ENCODE measurements around the gene C11orf16.

C11orf16 gene

DNA sequence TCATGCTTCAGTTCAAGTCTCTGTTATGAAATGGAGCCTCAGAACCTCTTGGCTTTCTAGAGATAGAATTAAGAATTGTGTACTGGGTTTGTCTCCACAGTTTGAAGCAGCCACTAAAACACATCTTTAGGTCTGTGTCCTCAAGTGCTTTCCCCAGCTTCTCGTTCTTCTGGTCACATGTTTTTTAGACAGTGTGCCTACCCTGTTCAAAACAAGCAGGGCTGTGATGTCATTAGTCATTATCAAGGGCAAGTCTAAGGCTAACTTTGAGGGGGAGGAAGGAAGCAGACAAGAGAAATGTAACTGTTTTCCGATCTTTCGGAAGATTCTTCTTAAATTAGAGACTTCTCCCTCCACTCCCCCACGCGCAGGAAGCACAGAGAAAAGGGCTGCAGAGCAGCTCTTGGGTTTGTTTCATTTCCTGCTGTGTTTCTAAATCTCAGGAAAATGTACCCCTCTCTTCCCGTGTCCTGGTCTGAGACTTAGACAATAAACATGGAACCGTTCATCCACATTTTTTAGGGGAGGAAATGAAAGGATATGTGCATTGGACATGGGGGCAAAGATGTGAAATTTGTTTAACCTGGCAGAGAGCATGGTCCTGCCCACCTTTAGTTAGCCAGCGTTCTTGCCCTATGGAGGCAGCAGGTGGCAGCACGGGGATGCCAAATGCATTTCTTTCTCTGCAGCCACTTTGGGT, 18.6 kb downstream of the C11orf16 start (continued):
- TF ChIP-seq ZNF777 (tag by site-specific recombination; IDR thresholded peaks at IDR 0.05; ENCODE audit: borderline replicate concordance): no peak
- no peak for TF ChIP-seq ZNF785 (tag by site-specific recombination; IDR thresholded peaks at IDR 0.05)
- TF ChIP-seq OSR2 (tag by site-specific recombination; IDR thresholded peaks at IDR 0.05): no peak
- TF ChIP-seq ZNF596 (tag by site-specific recombination; IDR thresholded peaks at IDR 0.05): no peak
- no peak for TF ChIP-seq ZNF211 (tag by site-specific recombination; IDR thresholded peaks at IDR 0.05; ENCODE audit: low read depth)
- TF ChIP-seq ZBTB1 (tag by site-specific recombination; IDR thresholded peaks at IDR 0.05): no peak
- TF ChIP-seq, protein P1, sequence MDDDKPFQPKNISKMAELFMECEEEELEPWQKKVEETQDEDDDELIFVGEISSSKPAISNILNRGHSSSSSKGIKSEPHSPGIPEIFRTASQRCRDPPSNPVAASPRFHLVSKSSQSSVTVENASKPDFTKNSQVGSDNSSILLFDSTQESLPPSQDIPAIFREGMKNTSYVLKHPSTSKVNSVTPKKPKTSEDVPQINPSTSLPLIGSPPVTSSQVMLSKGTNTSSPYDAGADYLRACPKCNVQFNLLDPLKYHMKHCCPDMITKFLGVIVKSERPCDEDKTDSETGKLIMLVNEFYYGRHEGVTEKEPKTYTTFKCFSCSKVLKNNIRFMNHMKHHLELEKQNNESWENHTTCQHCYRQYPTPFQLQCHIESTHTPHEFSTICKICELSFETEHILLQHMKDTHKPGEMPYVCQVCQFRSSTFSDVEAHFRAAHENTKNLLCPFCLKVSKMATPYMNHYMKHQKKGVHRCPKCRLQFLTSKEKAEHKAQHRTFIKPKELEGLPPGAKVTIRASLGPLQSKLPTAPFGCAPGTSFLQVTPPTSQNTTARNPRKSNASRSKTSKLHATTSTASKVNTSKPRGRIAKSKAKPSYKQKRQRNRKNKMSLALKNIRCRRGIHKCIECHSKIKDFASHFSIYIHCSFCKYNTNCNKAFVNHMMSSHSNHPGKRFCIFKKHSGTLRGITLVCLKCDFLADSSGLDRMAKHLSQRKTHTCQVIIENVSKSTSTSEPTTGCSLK (tag by site-specific recombination; IDR thresholded peaks at IDR 0.05): no peak
- no peak for TF ChIP-seq FEZF1 (tag by site-specific recombination; IDR thresholded peaks at IDR 0.05)
- TF ChIP-seq KLF16 (tag by site-specific recombination; IDR thresholded peaks at IDR 0.05): no peak
- no peak for TF ChIP-seq ZNF169 (tag by site-specific recombination; IDR thresholded peaks at IDR 0.05)
- no peak for TF ChIP-seq MEIS1 (CRISPR knock-in tag; IDR thresholded peaks at IDR 0.05; ENCODE audit: borderline replicate concordance)
- TF ChIP-seq, protein P2, sequence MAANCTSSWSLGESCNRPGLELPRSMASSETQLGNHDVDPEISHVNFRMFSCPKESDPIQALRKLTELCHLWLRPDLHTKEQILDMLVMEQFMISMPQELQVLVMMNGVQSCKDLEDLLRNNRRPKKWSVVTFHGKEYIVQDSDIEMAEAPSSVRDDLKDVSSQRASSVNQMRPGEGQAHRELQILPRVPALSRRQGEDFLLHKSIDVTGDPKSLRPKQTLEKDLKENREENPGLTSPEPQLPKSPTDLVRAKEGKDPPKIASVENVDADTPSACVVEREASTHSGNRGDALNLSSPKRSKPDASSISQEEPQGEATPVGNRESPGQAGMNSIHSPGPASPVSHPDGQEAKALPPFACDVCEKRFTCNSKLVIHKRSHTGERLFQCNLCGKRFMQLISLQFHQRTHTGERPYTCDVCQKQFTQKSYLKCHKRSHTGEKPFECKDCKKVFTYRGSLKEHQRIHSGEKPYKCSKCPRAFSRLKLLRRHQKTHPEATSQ (tag by site-specific recombination; IDR thresholded peaks at IDR 0.05): no peak
- no peak for TF ChIP-seq BCL11A (tag by site-specific recombination; IDR thresholded peaks at IDR 0.05; ENCODE audit: low read depth)
- no peak for TF ChIP-seq ZSCAN23 (tag by site-specific recombination; IDR thresholded peaks at IDR 0.05)
- no peak for TF ChIP-seq ZNF521 (tag by site-specific recombination; IDR thresholded peaks at IDR 0.05)
- no peak for TF ChIP-seq ZNF37A (tag by site-specific recombination; IDR thresholded peaks at IDR 0.05)
- no peak for TF ChIP-seq ZNF585B (tag by site-specific recombination; IDR thresholded peaks at IDR 0.05)
- TF ChIP-seq SETDB1 (IDR thresholded peaks at IDR 0.05; ENCODE audit: insufficient read length, low read length): no peak
- TF ChIP-seq ZFP41 (tag by site-specific recombination; IDR thresholded peaks at IDR 0.05; ENCODE audit: borderline replicate concordance): no peak
- no peak for TF ChIP-seq ZNF302 (tag by site-specific recombination; IDR thresholded peaks at IDR 0.05; ENCODE audit: low read depth)
- no peak for TF ChIP-seq SP7 (tag by site-specific recombination; IDR thresholded peaks at IDR 0.05)
- TF ChIP-seq, protein P3, sequence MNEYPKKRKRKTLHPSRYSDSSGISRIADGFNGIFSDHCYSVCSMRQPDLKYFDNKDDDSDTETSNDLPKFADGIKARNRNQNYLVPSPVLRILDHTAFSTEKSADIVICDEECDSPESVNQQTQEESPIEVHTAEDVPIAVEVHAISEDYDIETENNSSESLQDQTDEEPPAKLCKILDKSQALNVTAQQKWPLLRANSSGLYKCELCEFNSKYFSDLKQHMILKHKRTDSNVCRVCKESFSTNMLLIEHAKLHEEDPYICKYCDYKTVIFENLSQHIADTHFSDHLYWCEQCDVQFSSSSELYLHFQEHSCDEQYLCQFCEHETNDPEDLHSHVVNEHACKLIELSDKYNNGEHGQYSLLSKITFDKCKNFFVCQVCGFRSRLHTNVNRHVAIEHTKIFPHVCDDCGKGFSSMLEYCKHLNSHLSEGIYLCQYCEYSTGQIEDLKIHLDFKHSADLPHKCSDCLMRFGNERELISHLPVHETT (tag by site-specific recombination; IDR thresholded peaks at IDR 0.05): no peak
- no peak for TF ChIP-seq ZFHX2 (tag by site-specific recombination; conservative IDR thresholded peaks at IDR 0.05)
- TF ChIP-seq ZNF132 (tag by site-specific recombination; IDR thresholded peaks at IDR 0.05; ENCODE audit: borderline replicate concordance): no peak
- TF ChIP-seq ZBTB21 (tag by site-specific recombination; IDR thresholded peaks at IDR 0.05): peak; percentile 73; the same call in 1 of the 2 replicates
- no peak for TF ChIP-seq OVOL3 (tag by site-specific recombination; IDR thresholded peaks at IDR 0.05)
- 0 out of 2 replicates have a peak, but pooled peaks have one; percentile 20 for TF ChIP-seq ZNF660 (tag by site-specific recombination; IDR thresholded peaks at IDR 0.05)
- no peak for TF ChIP-seq GLI4 (tag by site-specific recombination; IDR thresholded peaks at IDR 0.05)
- no peak for TF ChIP-seq ZNF558 (tag by site-specific recombination; IDR thresholded peaks at IDR 0.05)
- TF ChIP-seq HOXD13 (CRISPR knock-in tag; IDR thresholded peaks at IDR 0.05; ENCODE audit: borderline replicate concordance): no peak
- no peak for TF ChIP-seq ZNF350 (tag by site-specific recombination; IDR thresholded peaks at IDR 0.05)
- no peak for TF ChIP-seq ZNF311 (tag by site-specific recombination; IDR thresholded peaks at IDR 0.05; ENCODE audit: borderline replicate concordance)
- TF ChIP-seq, protein P4, sequence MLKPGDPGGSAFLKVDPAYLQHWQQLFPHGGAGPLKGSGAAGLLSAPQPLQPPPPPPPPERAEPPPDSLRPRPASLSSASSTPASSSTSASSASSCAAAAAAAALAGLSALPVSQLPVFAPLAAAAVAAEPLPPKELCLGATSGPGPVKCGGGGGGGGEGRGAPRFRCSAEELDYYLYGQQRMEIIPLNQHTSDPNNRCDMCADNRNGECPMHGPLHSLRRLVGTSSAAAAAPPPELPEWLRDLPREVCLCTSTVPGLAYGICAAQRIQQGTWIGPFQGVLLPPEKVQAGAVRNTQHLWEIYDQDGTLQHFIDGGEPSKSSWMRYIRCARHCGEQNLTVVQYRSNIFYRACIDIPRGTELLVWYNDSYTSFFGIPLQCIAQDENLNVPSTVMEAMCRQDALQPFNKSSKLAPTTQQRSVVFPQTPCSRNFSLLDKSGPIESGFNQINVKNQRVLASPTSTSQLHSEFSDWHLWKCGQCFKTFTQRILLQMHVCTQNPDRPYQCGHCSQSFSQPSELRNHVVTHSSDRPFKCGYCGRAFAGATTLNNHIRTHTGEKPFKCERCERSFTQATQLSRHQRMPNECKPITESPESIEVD (tag by site-specific recombination; IDR thresholded peaks at IDR 0.05): no peak

Data from HEK293 (cell line).